ENCODE measurements around the gene KCNH3. TPM values are rescaled to one million over a fixed set of nuclear protein-coding genes. Genes with fewer than 3 reads are reported as not detected.

The KCNH3 gene
- total RNA-seq, 4 donors from 2014 or later, result 0.63 to 1.7 (median 0.79) TPM

- no peak for ATAC-seq (ENCODE audit: low FRiP score)
- no peak for TF ChIP-seq CTCF (IDR thresholded peaks at IDR 0.05)
Measured at GRCh38 chr12:49585477-49586459, 46.9 kb downstream of the KCNH3 start.

GRCh38 chr12:49587174-49587908, 48.5 kb downstream of the KCNH3 start:
- ATAC-seq (ENCODE audit: low FRiP score), result no peak
- DNase-seq (ENCODE audit: low spot score), result no peak
- no peak for TF ChIP-seq CTCF (IDR thresholded peaks at IDR 0.05)

More at GRCh38 chr12:49585477-49586459, 46.9 kb downstream of the KCNH3 start:
- no peak for DNase-seq (ENCODE audit: low spot score)

- no peak for TF ChIP-seq CTCF (IDR thresholded peaks at IDR 0.05)
- no peak for DNase-seq (ENCODE audit: low spot score)
- ATAC-seq (ENCODE audit: low FRiP score), result no peak
Measured at GRCh38 chr12:49588281-49588680, 49.5 kb downstream of the KCNH3 start.

- DNase-seq (ENCODE audit: low spot score) (no peak), ATAC-seq (ENCODE audit: low FRiP score) (no peak)
- no peak for TF ChIP-seq CTCF (IDR thresholded peaks at IDR 0.05)
Measured at GRCh38 chr12:49588721-49589516, 50.1 kb downstream of the KCNH3 start.

- ATAC-seq (ENCODE audit: low FRiP score) (no peak), DNase-seq (ENCODE audit: low spot score) (no peak)
Measured at GRCh38 chr12:49598527-49598926, 59.7 kb downstream of the KCNH3 start.

More at GRCh38 chr12:49598527-49598926, 59.7 kb downstream of the KCNH3 start:
- TF ChIP-seq CTCF (IDR thresholded peaks at IDR 0.05), result no peak
